HepG2 (cell line): ENCODE data around the gene ELF2. TPM values are rescaled to one million over a fixed set of nuclear protein-coding genes. Genes with fewer than 3 reads are reported as not detected.

Source experiments
- EEA1 ChIP-seq: sonication (generic); formaldehyde crosslinking; IDR thresholded peaks from 2 replicates; pipeline ENCODE4 v1.5.1; 2020; ENCODE audit warnings: mild to moderate bottlenecking, missing genetic modification reagents, borderline replicate concordance
- ELF3 ChIP-seq: IDR thresholded peaks from 2 replicates; pipeline ENCODE4 v1.6.1; 2016; ENCODE audit warnings: missing genetic modification reagents, missing compliant biosample characterization
- HDAC2 ChIP-seq: sonication (generic); formaldehyde crosslinking; IDR thresholded peaks from 2 replicates; pipeline ENCODE4 v1.4.0; 2020; ENCODE audit warnings: missing genetic modification reagents
- HMG20A ChIP-seq: IDR thresholded peaks from 2 replicates; pipeline ENCODE4 v1.6.1; 2016; ENCODE audit warnings: borderline replicate concordance
- HNF4A ChIP-seq: sonication (generic); formaldehyde crosslinking; IDR thresholded peaks from 2 replicates; pipeline ENCODE4 v1.4.0; 2020; ENCODE audit warnings: missing genetic modification reagents
- IRF2 ChIP-seq: IDR thresholded peaks from 2 replicates; pipeline ENCODE4 v1.6.1; 2018; ENCODE audit warnings: missing genetic modification reagents, missing compliant biosample characterization
- JUNB ChIP-seq: sonication (generic); formaldehyde crosslinking; IDR thresholded peaks from 2 replicates; pipeline ENCODE4 v1.8.0; 2022; ENCODE audit warnings: missing genetic modification reagents, mild to moderate bottlenecking, borderline replicate concordance
- KDM4B ChIP-seq: sonication (generic); formaldehyde crosslinking; IDR thresholded peaks from 2 replicates; pipeline ENCODE4 v1.4.0; 2020; ENCODE audit warnings: missing genetic modification reagents
- KMT2B ChIP-seq: IDR thresholded peaks from 2 replicates; pipeline ENCODE4 v1.6.1; 2016; ENCODE audit warnings: missing genetic modification reagents, missing compliant biosample characterization
- NFE2 ChIP-seq: sonication (generic); formaldehyde crosslinking; IDR thresholded peaks from 2 replicates; pipeline ENCODE4 v1.4.0; 2020; ENCODE audit warnings: missing genetic modification reagents
- NFIC ChIP-seq: IDR thresholded peaks from 2 replicates; pipeline ENCODE4 v1.6.1; 2012; ENCODE audit warnings: mild to moderate bottlenecking, low read length, inconsistent platforms
- NFYB ChIP-seq: sonication (generic); formaldehyde crosslinking; IDR thresholded peaks from 2 replicates; pipeline ENCODE4 v1.4.0; 2020; ENCODE audit warnings: missing genetic modification reagents
- NFYC ChIP-seq: IDR thresholded peaks from 2 replicates; pipeline ENCODE4 v1.6.1; 2016; ENCODE audit warnings: missing genetic modification reagents, missing compliant biosample characterization
- NR2F6 ChIP-seq, 2 experiments: IDR thresholded peaks; 2 replicates each; pipeline ENCODE4 v1.6.1; 2016; ENCODE audit warnings: antibody characterized with exemption in 1 of 2, mild to moderate bottlenecking in 1 of 2
- RARA ChIP-seq: IDR thresholded peaks from 2 replicates; pipeline ENCODE4 v1.6.1; 2016; ENCODE audit warnings: missing genetic modification reagents, missing compliant biosample characterization
- SAP130 ChIP-seq: IDR thresholded peaks from 2 replicates; pipeline ENCODE4 v1.6.1; 2016; ENCODE audit warnings: low read depth
- SATB2 ChIP-seq: sonication (generic); formaldehyde crosslinking; IDR thresholded peaks from 2 replicates; pipeline ENCODE4 v1.5.0; 2020; ENCODE audit warnings: missing genetic modification reagents
- SMAD9 ChIP-seq: sonication (generic); formaldehyde crosslinking; IDR thresholded peaks from 2 replicates; pipeline ENCODE4 v1.5.1; 2020; ENCODE audit warnings: mild to moderate bottlenecking, missing genetic modification reagents
- SMC3 ChIP-seq: IDR thresholded peaks from 2 replicates; pipeline ENCODE4 v1.6.1; 2011; ENCODE audit warnings: low read length, improper control_type of control experiment
- SP4 ChIP-seq: sonication (generic); formaldehyde crosslinking; IDR thresholded peaks from 2 replicates; pipeline ENCODE4 v1.8.1; 2023; ENCODE audit warnings: mild to moderate bottlenecking, missing genetic modification reagents
- SP5 ChIP-seq: IDR thresholded peaks from 2 replicates; pipeline ENCODE4 v1.6.1; 2016; ENCODE audit warnings: low read depth, borderline replicate concordance
- TEAD3 ChIP-seq: optimal IDR thresholded peaks from 2 replicates; pipeline ENCODE3; 2016; ENCODE audit warnings: borderline replicate concordance
- ZNF292 ChIP-seq: sonication (generic); formaldehyde crosslinking; IDR thresholded peaks from 2 replicates; pipeline ENCODE4 v1.8.1; 2022; ENCODE audit warnings: mild to moderate bottlenecking, low read depth, missing genetic modification reagents, borderline replicate concordance
- ZNF331 ChIP-seq: sonication (generic); formaldehyde crosslinking; IDR thresholded peaks from 2 replicates; pipeline ENCODE4 v1.4.0; 2020; ENCODE audit warnings: missing genetic modification reagents
- ZNF501 ChIP-seq: sonication (generic); formaldehyde crosslinking; IDR thresholded peaks from 2 replicates; pipeline ENCODE4 v1.5.1; 2020; ENCODE audit warnings: mild to moderate bottlenecking, moderate library complexity, missing genetic modification reagents
- ZNF577 ChIP-seq: sonication (generic); formaldehyde crosslinking; IDR thresholded peaks from 2 replicates; pipeline ENCODE4 v1.4.0; 2020; ENCODE audit warnings: mild to moderate bottlenecking, low read depth, missing genetic modification reagents, borderline replicate concordance
- ZNF761 ChIP-seq: sonication (generic); formaldehyde crosslinking; conservative IDR thresholded peaks from 2 replicates; pipeline ENCODE4 v1.4.0; 2020; ENCODE audit warnings: mild to moderate bottlenecking, missing genetic modification reagents
- ZNF772 ChIP-seq: sonication (generic); formaldehyde crosslinking; IDR thresholded peaks from 2 replicates; pipeline ENCODE4 v1.5.0; 2020; ENCODE audit warnings: mild to moderate bottlenecking, missing genetic modification reagents
- ZNF83 ChIP-seq: sonication (generic); formaldehyde crosslinking; IDR thresholded peaks from 2 replicates; pipeline ENCODE4 v1.4.0; 2020; ENCODE audit warnings: missing genetic modification reagents, mild to moderate bottlenecking, borderline replicate concordance
- ZSCAN22 ChIP-seq: sonication (generic); formaldehyde crosslinking; IDR thresholded peaks from 2 replicates; pipeline ENCODE4 v1.4.0; 2020; ENCODE audit warnings: mild to moderate bottlenecking, missing genetic modification reagents
- polyA plus RNA-seq, 8 experiments: library from polyadenylated mRNA; depleted of rRNA in 3 of 8; stranded (reverse) in 7 of 8; unstranded in 1 of 8; fragments of >200 nt; fragmentation: Illumina TruSeq in 4 of 8; extraction: Trizol in 4 of 8; gene quantifications; 2 replicates each; pipeline versions ENCODE4 v1.2.1 to v1.2.3, GENCODE V29; 2011 to 2016; ENCODE audit warnings: low read depth in 4 of 8, missing spikeins in 1 of 8, mixed read lengths in 1 of 8; ENCODE audit not compliant: insufficient read depth in 1 of 8
- total RNA-seq, 5 experiments: library from RNA; depleted of rRNA; stranded (reverse); fragments of >200 nt; fragmentation: Illumina TruSeq; extraction: Trizol; gene quantifications; 2 replicates each; pipeline ENCODE4 v1.2.3, GENCODE V29; 2016; ENCODE audit warnings: low read depth in 1 of 5
- TF ChIP-seq, protein P1 (sequence below): sonication (generic); formaldehyde crosslinking; IDR thresholded peaks from 2 replicates; pipeline ENCODE4 v1.4.0; 2020; ENCODE audit warnings: missing genetic modification reagents, borderline replicate concordance
- TF ChIP-seq, protein P2 (sequence below): IDR thresholded peaks from 2 replicates; pipeline ENCODE4 v1.6.1; 2018; ENCODE audit warnings: missing genetic modification reagents, mild to moderate bottlenecking, missing compliant biosample characterization
- TF ChIP-seq, protein P3 (sequence below): IDR thresholded peaks from 2 replicates; pipeline ENCODE4 v1.6.1; 2016; ENCODE audit warnings: low read depth, borderline replicate concordance

Gene ELF2
- total and polyA plus RNA-seq, 2 of the 13 experiments (the other 11 are each of a cell fraction or from before 2014, with no cell fraction given) = 28.6 to 35.4 TPM

DNA sequence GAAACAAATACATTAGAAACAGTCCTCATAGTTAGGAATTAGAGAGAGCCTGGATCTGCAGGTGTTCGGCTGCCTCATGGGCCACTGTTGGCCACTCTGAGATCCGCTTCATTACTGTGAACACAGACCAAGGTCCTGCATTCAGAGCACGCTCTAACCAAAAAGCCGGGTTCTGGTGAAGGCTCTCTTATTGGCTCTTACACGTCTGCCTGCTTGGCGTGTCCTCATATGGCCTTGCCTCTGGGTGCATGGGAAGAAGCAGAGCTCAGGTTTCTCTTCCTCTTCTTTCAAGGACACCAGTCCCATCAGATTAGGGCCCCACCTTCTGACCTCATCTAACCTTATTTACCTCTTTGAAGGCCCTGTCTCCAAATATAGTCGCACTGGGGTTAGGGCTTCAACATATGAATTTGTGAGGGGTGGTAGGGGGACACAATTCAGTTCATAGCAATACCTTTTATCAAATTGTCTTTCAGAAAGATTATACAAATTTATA, 37.1 kb upstream of the ELF2 start (continued):
- TF ChIP-seq ZNF83 (CRISPR knock-in tag) (no peak), HMG20A (CRISPR knock-in tag) (peak; percentile 39; the same call in 1 of the 2 replicates), ZNF772 (CRISPR knock-in tag) (no peak), NFYC (CRISPR knock-in tag) (peak; percentile 11; the same call in 1 of the 2 replicates), SP5 (CRISPR knock-in tag) (no peak), NFYB (CRISPR knock-in tag) (0 out of 2 replicates have a peak, but pooled peaks have one; percentile 38), ZNF331 (CRISPR knock-in tag) (0 out of 2 replicates have a peak, but pooled peaks have one; percentile 37), NFIC (no peak), SMC3 (no peak), IRF2 (peak; percentile 34; the same call in 1 of the 2 replicates), SMAD9 (CRISPR knock-in tag) (no peak), TEAD3 (no peak), ZNF292 (CRISPR knock-in tag) (peak; percentile 53; the same call in 1 of the 2 replicates), HDAC2 (peak; percentile 47; the same call in 1 of the 2 replicates), ZNF577 (CRISPR knock-in tag) (no peak), SP4 (CRISPR knock-in tag) (no peak), ZSCAN22 (no peak), SAP130 (peak; percentile 51; the same call in 1 of the 2 replicates), ZNF761 (CRISPR knock-in tag) (no peak), EEA1 (CRISPR knock-in tag) (no peak), KMT2B (CRISPR knock-in tag) (no peak), ELF3 (peak; percentile 51; the same call in 1 of the 2 replicates), NFE2 (no peak), SATB2 (no peak), HNF4A (peak; percentile 61; the same call in 1 of the 2 replicates), RARA (CRISPR knock-in tag) (peak; percentile 42), KDM4B (no peak), NR2F6 (IDR thresholded peaks at IDR 0.05) (no peak), NR2F6 (CRISPR knock-in tag; IDR thresholded peaks at IDR 0.05) (peak; percentile 41; the same call in 1 of the 2 replicates), ZNF501 (CRISPR knock-in tag) (peak; percentile 29; the same call in 1 of the 2 replicates), JUNB (CRISPR knock-in tag) (no peak)
- TF ChIP-seq, protein P1, sequence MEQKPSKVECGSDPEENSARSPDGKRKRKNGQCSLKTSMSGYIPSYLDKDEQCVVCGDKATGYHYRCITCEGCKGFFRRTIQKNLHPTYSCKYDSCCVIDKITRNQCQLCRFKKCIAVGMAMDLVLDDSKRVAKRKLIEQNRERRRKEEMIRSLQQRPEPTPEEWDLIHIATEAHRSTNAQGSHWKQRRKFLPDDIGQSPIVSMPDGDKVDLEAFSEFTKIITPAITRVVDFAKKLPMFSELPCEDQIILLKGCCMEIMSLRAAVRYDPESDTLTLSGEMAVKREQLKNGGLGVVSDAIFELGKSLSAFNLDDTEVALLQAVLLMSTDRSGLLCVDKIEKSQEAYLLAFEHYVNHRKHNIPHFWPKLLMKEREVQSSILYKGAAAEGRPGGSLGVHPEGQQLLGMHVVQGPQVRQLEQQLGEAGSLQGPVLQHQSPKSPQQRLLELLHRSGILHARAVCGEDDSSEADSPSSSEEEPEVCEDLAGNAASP = peak; percentile 99
- TF ChIP-seq, protein P2, sequence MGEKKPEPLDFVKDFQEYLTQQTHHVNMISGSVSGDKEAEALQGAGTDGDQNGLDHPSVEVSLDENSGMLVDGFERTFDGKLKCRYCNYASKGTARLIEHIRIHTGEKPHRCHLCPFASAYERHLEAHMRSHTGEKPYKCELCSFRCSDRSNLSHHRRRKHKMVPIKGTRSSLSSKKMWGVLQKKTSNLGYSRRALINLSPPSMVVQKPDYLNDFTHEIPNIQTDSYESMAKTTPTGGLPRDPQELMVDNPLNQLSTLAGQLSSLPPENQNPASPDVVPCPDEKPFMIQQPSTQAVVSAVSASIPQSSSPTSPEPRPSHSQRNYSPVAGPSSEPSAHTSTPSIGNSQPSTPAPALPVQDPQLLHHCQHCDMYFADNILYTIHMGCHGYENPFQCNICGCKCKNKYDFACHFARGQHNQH (CRISPR knock-in tag) = peak; percentile 35; the same call in 1 of the 2 replicates
- TF ChIP-seq, protein P3, sequence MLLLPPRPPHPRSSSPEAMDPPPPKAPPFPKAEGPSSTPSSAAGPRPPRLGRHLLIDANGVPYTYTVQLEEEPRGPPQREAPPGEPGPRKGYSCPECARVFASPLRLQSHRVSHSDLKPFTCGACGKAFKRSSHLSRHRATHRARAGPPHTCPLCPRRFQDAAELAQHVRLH (CRISPR knock-in tag) = 0 out of 2 replicates have a peak, but pooled peaks have one; percentile 52
